GM19240 (cell line): ENCODE measurements around the gene CBX1.
A peak's percentile ranks its signal among the peaks of the same experiment; 100 is the strongest.
"Not testable (repeated sequence)": the region's sequence is repeated elsewhere in the genome, so short reads cannot be mapped to it uniquely, and the experiment has no call there.

Experiments
- DNase-seq: peaks from one replicate; pipeline ENCODE4 v3.0.0; 2011; ENCODE audit warnings: low spot score; ENCODE audit not compliant: insufficient read length

Gene CBX1

GRCh38 chr17:48074322-48075081 is 26.8 kb downstream of the CBX1 start:
- DNase-seq = peak; percentile 26

- not testable (repeated sequence) for DNase-seq
These were observed 27.6 kb downstream of the CBX1 start for GRCh38 chr17:48073566-48074094.

- not testable (repeated sequence) for DNase-seq
These were observed 28.5 kb downstream of the CBX1 start for GRCh38 chr17:48072811-48073210.

- no peak for DNase-seq
These were observed 29.6 kb downstream of the CBX1 start for GRCh38 chr17:48071654-48072053.

GRCh38 chr17:48070195-48070594 is 31.1 kb downstream of the CBX1 start:
- DNase-seq = no peak

- no peak for DNase-seq
These were observed 32.8 kb downstream of the CBX1 start for GRCh38 chr17:48068491-48068961.

GRCh38 chr17:48067808-48068207 is 33.5 kb downstream of the CBX1 start:
- DNase-seq = not testable (repeated sequence)

GRCh38 chr17:48067245-48067644 is 34.0 kb downstream of the CBX1 start:
- DNase-seq = no peak

- no peak for DNase-seq
These were observed 34.6 kb downstream of the CBX1 start for GRCh38 chr17:48066656-48067055.

- DNase-seq = no peak
These were observed 35.1 kb downstream of the CBX1 start for GRCh38 chr17:48066192-48066591.

- no peak for DNase-seq
These were observed 36.6 kb downstream of the CBX1 start for GRCh38 chr17:48064638-48065037.

- no peak for DNase-seq
These were observed 39.0 kb downstream of the CBX1 start for GRCh38 chr17:48062273-48062672.

- DNase-seq = no peak
These were observed 41.0 kb downstream of the CBX1 start for GRCh38 chr17:48060249-48060648.

GRCh38 chr17:48059125-48059668 is 42.1 kb downstream of the CBX1 start:
- DNase-seq = no peak

GRCh38 chr17:48058393-48059124 is 42.7 kb downstream of the CBX1 start:
- DNase-seq = no peak

- DNase-seq = no peak
These were observed 43.7 kb downstream of the CBX1 start for GRCh38 chr17:48057626-48058025.

GRCh38 chr17:48056879-48057278 is 44.4 kb downstream of the CBX1 start:
- no peak for DNase-seq

GRCh38 chr17:48056246-48056745 is 45.0 kb downstream of the CBX1 start:
- DNase-seq = no peak

- DNase-seq = no peak
These were observed 45.6 kb downstream of the CBX1 start for GRCh38 chr17:48055531-48056245.

- DNase-seq = no peak
These were observed 46.8 kb downstream of the CBX1 start for GRCh38 chr17:48054238-48055185.
